Activated CD4-positive, alpha-beta T cell treated with anti-CD3 and anti-CD28 coated beads, Interleukin-2, amount 10 ng/mL, durations not matched to agents 24 days and 14 days (primary cell): Measurements from ENCODE around the gene TAF11L14. TPM values are rescaled to one million over a fixed set of nuclear protein-coding genes. Genes with fewer than 3 reads are reported as not detected.
"Not testable (repeated sequence)": the region's sequence is repeated elsewhere in the genome, so short reads cannot be mapped to it uniquely, and the experiment has no call there.

Experiments
- DNase-seq: peaks from one replicate; pipeline ENCODE4 v3.0.0; 2022
- H3K27ac Mint-ChIP-seq: one replicate; pipeline ENCODE4 v1.8.0; 2022; ENCODE audit warnings: mild to moderate bottlenecking, mixed read lengths
- H3K27me3 Mint-ChIP-seq: one replicate; pipeline ENCODE4 v1.8.0; 2022; ENCODE audit warnings: mixed read lengths
- H3K36me3 Mint-ChIP-seq: one replicate; pipeline ENCODE4 v1.8.0; 2022; ENCODE audit warnings: low read depth, mild to moderate bottlenecking, mixed read lengths
- H3K4me1 Mint-ChIP-seq: one replicate; pipeline ENCODE4 v1.8.0; 2021; ENCODE audit warnings: mixed read lengths
- H3K4me3 Mint-ChIP-seq: one replicate; pipeline ENCODE4 v1.8.0; 2022; ENCODE audit warnings: mild to moderate bottlenecking, moderate library complexity, mixed read lengths
- H3K9me3 Mint-ChIP-seq: one replicate; pipeline ENCODE4 v1.8.0; 2021; ENCODE audit warnings: mixed read lengths
- intact Hi-C: fragments of 100-400 bp; cut with micrococcal nuclease; formaldehyde crosslinking; loops from one replicate; pipeline ENCODE4 v1.15.1; 2023
- total RNA-seq: library from RNA; stranded (reverse); gene quantifications from 2 replicates; pipeline ENCODE4 v1.2.3, GENCODE V29; 2022

The TAF11L14 gene
- total RNA-seq, 1 donor from 2014 or later, result not detected

GRCh38 chr5:17649232-17649631 is 15.0 kb downstream of the TAF11L14 start:
- DNase-seq, H3K27me3 Mint-ChIP-seq, H3K4me3 Mint-ChIP-seq, H3K27ac Mint-ChIP-seq, H3K36me3 Mint-ChIP-seq, H3K4me1 Mint-ChIP-seq, intact Hi-C loops, H3K9me3 Mint-ChIP-seq: not testable (repeated sequence)

- DNase-seq, intact Hi-C loops, H3K4me3 Mint-ChIP-seq, H3K4me1 Mint-ChIP-seq, H3K9me3 Mint-ChIP-seq, H3K27me3 Mint-ChIP-seq, H3K27ac Mint-ChIP-seq, H3K36me3 Mint-ChIP-seq: not testable (repeated sequence)
Measured at GRCh38 chr5:17655201-17655759, 21.0 kb downstream of the TAF11L14 start.

GRCh38 chr5:17655921-17656320 is 21.7 kb downstream of the TAF11L14 start:
- no peak for DNase-seq
- no peaks in the 10 kb centered on the region for H3K4me1 Mint-ChIP-seq
- no peaks in the 10 kb centered on the region for H3K27me3 Mint-ChIP-seq
- intact Hi-C loops, result no loop called here
- peaks cover 5% of the 10 kb centered on the region for H3K9me3 Mint-ChIP-seq
- no peak overlapping the region for H3K27ac Mint-ChIP-seq
- no peak overlapping the region for H3K4me3 Mint-ChIP-seq
- H3K36me3 Mint-ChIP-seq, result no peaks in the 10 kb centered on the region

- intact Hi-C loops, result no loop called here
- Mint-ChIP-seq H3K9me3 (peaks cover 20% of the 10 kb centered on the region), H3K36me3 (no peaks in the 10 kb centered on the region), H3K27ac (no peak overlapping the region), H3K27me3 (no peaks in the 10 kb centered on the region), H3K4me1 (no peaks in the 10 kb centered on the region), H3K4me3 (no peak overlapping the region)
- DNase-seq, result no peak
Measured at GRCh38 chr5:17663182-17663581, 28.9 kb downstream of the TAF11L14 start.

- H3K4me3 Mint-ChIP-seq, result no peak overlapping the region
- intact Hi-C loops, result no loop called here
- no peak for DNase-seq
- no peak overlapping the region for H3K27ac Mint-ChIP-seq
- H3K9me3 Mint-ChIP-seq, result peaks cover 16% of the 10 kb centered on the region
- H3K36me3 Mint-ChIP-seq, result no peaks in the 10 kb centered on the region
- H3K4me1 Mint-ChIP-seq, result no peaks in the 10 kb centered on the region
- H3K27me3 Mint-ChIP-seq, result no peaks in the 10 kb centered on the region
Measured at GRCh38 chr5:17665836-17666235, 31.6 kb downstream of the TAF11L14 start.

GRCh38 chr5:17666726-17667235 is 32.5 kb downstream of the TAF11L14 start:
- Mint-ChIP-seq H3K36me3 (no peaks in the 10 kb centered on the region), H3K9me3 (peaks cover 18% of the 10 kb centered on the region), H3K27me3 (no peaks in the 10 kb centered on the region), H3K4me1 (no peaks in the 10 kb centered on the region), H3K4me3 (no peak overlapping the region), H3K27ac (no peak overlapping the region)
- intact Hi-C loops, result no loop called here
- DNase-seq, result no peak

GRCh38 chr5:17670353-17670752 is 36.1 kb downstream of the TAF11L14 start:
- intact Hi-C loops, result no loop called here
- Mint-ChIP-seq H3K27ac (no peak overlapping the region), H3K4me1 (no peaks in the 10 kb centered on the region), H3K27me3 (no peaks in the 10 kb centered on the region), H3K4me3 (no peak overlapping the region), H3K36me3 (no peaks in the 10 kb centered on the region), H3K9me3 (peaks cover 10% of the 10 kb centered on the region)
- no peak for DNase-seq

- H3K36me3 Mint-ChIP-seq, result no peaks in the 10 kb centered on the region
- no peak overlapping the region for H3K27ac Mint-ChIP-seq
- no peaks in the 10 kb centered on the region for H3K4me1 Mint-ChIP-seq
- no peaks in the 10 kb centered on the region for H3K27me3 Mint-ChIP-seq
- intact Hi-C loops, result no loop called here
- H3K9me3 Mint-ChIP-seq, result no peaks in the 10 kb centered on the region
- DNase-seq, result no peak
- no peak overlapping the region for H3K4me3 Mint-ChIP-seq
Measured at GRCh38 chr5:17678751-17679324, 44.6 kb downstream of the TAF11L14 start.

- H3K36me3 Mint-ChIP-seq, result no peaks in the 10 kb centered on the region
- intact Hi-C loops, result no loop called here
- no peak overlapping the region for H3K4me3 Mint-ChIP-seq
- no peaks in the 10 kb centered on the region for H3K27me3 Mint-ChIP-seq
- H3K9me3 Mint-ChIP-seq, result no peaks in the 10 kb centered on the region
- no peak overlapping the region for H3K27ac Mint-ChIP-seq
- no peak for DNase-seq
- H3K4me1 Mint-ChIP-seq, result no peaks in the 10 kb centered on the region
Measured at GRCh38 chr5:17679597-17680203, 45.4 kb downstream of the TAF11L14 start.

GRCh38 chr5:17680737-17681136 is 46.5 kb downstream of the TAF11L14 start:
- intact Hi-C loops, result no loop called here
- Mint-ChIP-seq H3K4me1 (no peaks in the 10 kb centered on the region), H3K27me3 (no peaks in the 10 kb centered on the region), H3K9me3 (no peaks in the 10 kb centered on the region), H3K27ac (no peak overlapping the region), H3K36me3 (no peaks in the 10 kb centered on the region), H3K4me3 (no peak overlapping the region)
- no peak for DNase-seq

Other genes starting within 250 kb of the TAF11L14 start
- gene TAF11L2, start 136.2 kb upstream of the TAF11L14 start, total RNA-seq, result not detected in 2 replicates
- not detected in 2 replicates for gene TAF11L3, start 116.1 kb upstream of the TAF11L14 start, total RNA-seq
- gene TAF11L4, start 112.7 kb upstream of the TAF11L14 start, total RNA-seq, result not detected in 2 replicates
- not detected in 2 replicates for gene TAF11L5, start 109.2 kb upstream of the TAF11L14 start, total RNA-seq
- gene TAF11L6, start 105.8 kb upstream of the TAF11L14 start, total RNA-seq, result not detected in 2 replicates
- not detected in 2 replicates for gene TAF11L7, start 48.7 kb upstream of the TAF11L14 start, total RNA-seq
- not detected in 2 replicates for gene TAF11L8, start 43.5 kb upstream of the TAF11L14 start, total RNA-seq
- gene TAF11L9, start 40.1 kb upstream of the TAF11L14 start, total RNA-seq, result not detected in 2 replicates
- gene TAF11L10, start 36.6 kb upstream of the TAF11L14 start, total RNA-seq, result not detected in 2 replicates
- not detected in 2 replicates for gene TAF11L11, start 30.3 kb upstream of the TAF11L14 start, total RNA-seq
- not detected in 2 replicates for gene TAF11L12, start 24.1 kb upstream of the TAF11L14 start, total RNA-seq
- gene TAF11L13, start 2.4 kb upstream of the TAF11L14 start, total RNA-seq, result not detected in 2 replicates